ENCODE results near the gene MYRIP. TPM values are rescaled to one million over a fixed set of nuclear protein-coding genes. Genes with fewer than 3 reads are reported as not detected.

MYRIP gene
- total and polyA plus RNA-seq, 5 donors: 2.4 to 12.1 (median 6.9) TPM

- peak in 1 of 3 donors; percentile 57 for DNase-seq
- peaks cover 6% of the 10 kb centered on the region for H3K4me1 ChIP-seq (ENCODE audit: control insufficient read depth, insufficient read depth, low read length)
- no peaks in the 10 kb centered on the region for H3K9me3 ChIP-seq (ENCODE audit: control insufficient read depth, low read length)
- peak overlapping the region; percentile 100 for H3K27ac ChIP-seq (ENCODE audit: low read length)
- WGBS: 19% methylated on average over 20 of the region's 20 CpGs
- peak overlapping the region; percentile 98 for H3K4me3 ChIP-seq (ENCODE audit: low read length)
- ATAC-seq: peak in 1 of 2 donors; percentile 10
- intact Hi-C loops (cut with DNase I): no loop called here
- no peaks in the 10 kb centered on the region for H3K27me3 ChIP-seq (ENCODE audit: control insufficient read depth, insufficient read depth)
Observed at GRCh38 chr3:40308725-40309417, 499.5 kb downstream of the MYRIP start.

DNA sequence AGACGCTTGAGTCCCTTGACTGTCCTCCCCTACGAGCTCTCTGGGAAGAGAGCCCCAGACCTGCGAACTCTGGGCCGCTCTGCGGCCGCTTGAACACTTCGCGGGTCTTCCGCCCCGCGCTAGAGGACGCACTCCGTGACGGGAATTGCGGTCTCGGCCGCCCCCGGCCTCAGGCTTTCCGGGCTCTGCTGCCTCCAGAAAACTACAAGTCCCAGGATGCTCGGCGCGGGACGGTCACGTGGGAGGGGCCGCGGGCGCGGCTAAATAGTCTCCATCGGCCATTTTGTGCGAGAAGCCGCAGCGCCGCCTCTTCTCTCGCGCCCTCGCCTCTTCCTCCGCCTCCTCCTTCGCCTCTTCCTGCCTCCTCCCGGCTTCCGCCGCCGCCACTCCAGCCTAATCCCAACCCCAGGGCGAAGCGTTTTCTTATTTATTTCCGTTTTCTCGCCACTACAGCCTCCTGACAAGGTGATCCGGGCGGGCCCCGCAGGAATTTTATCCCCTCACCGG lies 500.1 kb downstream of the MYRIP start, which contains the start of gene EIF1B:
EIF1B (plus strand) TSS at position 290 of the 507 bp plus-strand sequence. CDS start 235 bp downstream, outside the sequence.
- ATAC-seq (peak; percentile 97 to 98), DNase-seq (peak; percentile 99 to 100 (median 100))
- Histone ChIP-seq H3K27ac (ENCODE audit: low read length) (peak within 1 kb of the TSS; percentile 100), H3K27me3 (ENCODE audit: control insufficient read depth, insufficient read depth) (no peaks in the 10 kb centered on the region), H3K4me3 (ENCODE audit: low read length) (peak within 1 kb of the TSS; percentile 98), H3K4me1 (ENCODE audit: control insufficient read depth, insufficient read depth, low read length) (peaks cover 8% of the 10 kb centered on the region), H3K9me3 (ENCODE audit: control insufficient read depth, low read length) (no peaks in the 10 kb centered on the region)
- under 1% methylated on average over 50 of the region's 50 CpGs for WGBS
- intact Hi-C loops (cut with DNase I): no loop called here

Data from right cardiac atrium (tissue), 5 donors.